ENCODE data around the gene PCDHB6. TPM values are rescaled to one million over a fixed set of nuclear protein-coding genes. Genes with fewer than 3 reads are reported as not detected.
"Not testable (repeated sequence)": the region's sequence is repeated elsewhere in the genome, so short reads cannot be mapped to it uniquely, and the experiment has no call there.

PCDHB6 gene
- total RNA-seq, 1 donor from 2014 or later, result 0.51 TPM

DNA sequence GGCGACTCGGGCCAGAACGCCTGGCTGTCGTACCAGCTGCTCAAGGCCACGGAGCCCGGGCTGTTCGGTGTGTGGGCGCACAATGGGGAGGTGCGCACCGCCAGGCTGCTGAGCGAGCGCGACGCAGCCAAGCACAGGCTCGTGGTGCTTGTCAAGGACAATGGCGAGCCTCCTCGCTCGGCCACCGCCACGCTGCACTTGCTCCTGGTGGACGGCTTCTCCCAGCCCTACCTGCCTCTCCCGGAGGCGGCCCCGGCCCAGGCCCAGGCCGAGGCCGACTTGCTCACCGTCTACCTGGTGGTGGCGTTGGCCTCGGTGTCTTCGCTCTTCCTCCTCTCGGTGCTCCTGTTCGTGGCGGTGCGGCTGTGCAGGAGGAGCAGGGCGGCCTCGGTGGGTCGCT, 44.5 kb downstream of the PCDHB6 start:
- ATAC-seq; DNase-seq (ENCODE audit: missing footprints); intact Hi-C loops (cut with DNase I): not testable (repeated sequence)

DNA sequence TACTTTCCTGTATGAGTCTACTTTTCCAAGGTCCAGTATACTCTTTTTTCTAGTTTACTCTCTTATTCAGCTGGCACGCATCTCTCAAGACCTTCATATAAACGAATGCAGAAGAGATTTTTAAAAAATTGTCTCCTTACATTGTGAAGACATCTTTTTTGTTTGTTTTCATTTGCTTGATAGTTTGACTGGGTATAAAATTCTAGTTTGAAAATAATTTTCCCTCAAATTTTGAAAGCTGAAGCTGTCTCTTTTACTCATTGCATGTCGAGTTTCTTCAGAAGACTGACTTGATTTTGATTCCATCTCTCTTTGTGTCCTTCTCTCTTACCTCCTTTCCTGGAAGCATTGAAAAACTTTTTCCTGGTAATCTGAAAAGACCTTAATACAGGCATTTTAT, 46.5 kb downstream of the PCDHB6 start:
- DNase-seq (ENCODE audit: missing footprints), result no peak
- ATAC-seq, result no peak
- intact Hi-C loops (cut with DNase I), result no loop called here

DNA sequence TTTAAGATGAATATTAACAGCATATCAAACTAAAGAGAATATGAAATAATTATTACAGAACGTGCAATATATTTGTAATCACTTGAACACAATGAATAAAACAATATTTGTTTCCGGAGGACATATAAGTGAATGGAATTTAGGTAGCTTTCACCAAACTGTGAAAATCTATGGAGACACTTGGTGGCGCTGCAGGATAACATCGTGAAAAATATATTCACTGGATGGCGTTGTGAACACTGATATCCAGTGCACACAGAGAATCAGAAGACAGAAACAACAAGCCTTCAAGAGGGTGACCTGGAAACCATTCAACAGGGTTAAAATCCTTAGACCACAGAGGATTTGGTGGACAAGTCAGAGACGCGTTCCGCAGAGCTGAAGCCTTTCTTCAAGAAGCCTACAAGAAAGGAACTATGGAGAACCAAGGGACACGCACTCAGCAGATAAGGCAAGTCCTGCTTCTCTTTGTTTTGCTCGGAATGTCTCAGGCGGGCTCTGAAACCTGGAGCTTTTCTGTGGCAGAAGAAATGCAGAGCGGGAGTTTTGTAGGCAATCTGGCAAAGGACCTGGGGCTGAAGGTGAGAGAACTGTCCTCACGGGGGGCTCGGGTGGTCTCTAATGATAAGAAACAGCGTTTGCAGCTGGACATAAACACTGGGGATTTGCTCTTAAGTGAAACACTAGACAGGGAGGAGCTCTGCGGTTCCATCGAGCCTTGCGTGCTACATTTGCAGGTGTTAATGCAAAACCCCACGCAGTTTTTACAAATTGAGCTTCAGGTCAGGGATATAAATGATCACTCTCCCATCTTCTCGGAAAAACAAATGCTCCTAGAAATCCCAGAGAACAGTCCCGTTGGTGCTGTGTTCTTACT, 49.7 kb downstream of the PCDHB6 start, which contains the start of gene PCDHB11:
Gene PCDHB11, plus strand, starts transcription at position 269 of the 877 bp plus-strand sequence. Its CDS starts 148 bp downstream, at position 417.
- intact Hi-C loops (cut with DNase I), result no loop called here
- DNase-seq (ENCODE audit: missing footprints) (no peak), ATAC-seq (no peak)

DNA sequence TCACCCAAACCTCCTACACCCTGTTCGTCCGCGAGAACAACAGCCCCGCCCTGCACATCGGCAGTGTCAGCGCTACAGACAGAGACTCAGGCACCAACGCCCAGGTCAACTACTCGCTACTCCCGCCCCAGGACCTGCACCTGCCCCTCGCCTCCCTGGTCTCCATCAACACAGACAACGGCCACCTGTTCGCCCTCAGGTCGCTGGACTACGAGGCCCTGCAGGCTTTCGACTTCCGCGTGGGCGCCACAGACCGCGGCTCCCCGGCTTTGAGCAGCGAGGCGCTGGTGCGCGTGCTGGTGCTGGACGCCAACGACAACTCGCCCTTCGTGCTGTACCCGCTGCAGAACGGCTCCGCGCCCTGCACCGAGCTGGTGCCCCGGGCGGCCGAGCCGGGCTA, 51.3 kb downstream of the PCDHB6 start:
- intact Hi-C loops (cut with DNase I); DNase-seq (ENCODE audit: missing footprints); ATAC-seq: not testable (repeated sequence)

GRCh38 chr5:141201646-141202045, 51.8 kb downstream of the PCDHB6 start:
- ATAC-seq; intact Hi-C loops (cut with DNase I); DNase-seq (ENCODE audit: missing footprints): not testable (repeated sequence)

Other genes with a start within 250 kb of the PCDHB6 start
- gene PCDHAC1, start 223.8 kb upstream of the PCDHB6 start, total RNA-seq, result 0.11 TPM
- gene PCDHAC2, start 183.6 kb upstream of the PCDHB6 start, total RNA-seq, result 0.30 TPM
- gene PCDHB1, start 98.7 kb upstream of the PCDHB6 start, total RNA-seq, result not detected
- gene PCDHB2, start 55.4 kb upstream of the PCDHB6 start, total RNA-seq, result 1.7 TPM
- 0.70 TPM for gene PCDHB3, start 49.6 kb upstream of the PCDHB6 start, total RNA-seq
- gene PCDHB4, start 28.2 kb upstream of the PCDHB6 start, total RNA-seq, result 1.5 TPM
- 1.6 TPM for gene PCDHB5, start 14.9 kb upstream of the PCDHB6 start, total RNA-seq
- 0.87 TPM for gene PCDHB7, start 22.6 kb downstream of the PCDHB6 start, total RNA-seq
- gene PCDHB8, start 27.7 kb downstream of the PCDHB6 start, total RNA-seq, result 2.2 TPM
- gene PCDHB16, start 32.3 kb downstream of the PCDHB6 start, total RNA-seq, result 2.5 TPM
- gene PCDHB9, start 37.1 kb downstream of the PCDHB6 start, total RNA-seq, result 1.3 TPM
- gene PCDHB10, start 42.3 kb downstream of the PCDHB6 start, total RNA-seq, result 0.84 TPM
- 0.81 TPM for gene PCDHB11, start 49.6 kb downstream of the PCDHB6 start, total RNA-seq
- 1.3 TPM for gene PCDHB12, start 58.7 kb downstream of the PCDHB6 start, total RNA-seq
- gene PCDHB13, start 63.9 kb downstream of the PCDHB6 start, total RNA-seq, result 2.6 TPM
- gene PCDHB14, start 73.3 kb downstream of the PCDHB6 start, total RNA-seq, result 4.1 TPM
- gene PCDHB15, start 95.3 kb downstream of the PCDHB6 start, total RNA-seq, result 5.8 TPM
- not detected for gene SLC25A2, start 154.0 kb downstream of the PCDHB6 start, total RNA-seq
- 101 TPM for gene TAF7, start 170.7 kb downstream of the PCDHB6 start, total RNA-seq
- 3.2 TPM for gene PCDHGA1, start 180.5 kb downstream of the PCDHB6 start, total RNA-seq
- 6.2 TPM for gene PCDHGA2, start 188.7 kb downstream of the PCDHB6 start, total RNA-seq
- 9.8 TPM for gene PCDHGA3, start 193.8 kb downstream of the PCDHB6 start, total RNA-seq
- 6.7 TPM for gene PCDHGB1, start 200.0 kb downstream of the PCDHB6 start, total RNA-seq
- gene PCDHGA4, start 205.0 kb downstream of the PCDHB6 start, total RNA-seq, result 7.8 TPM
- gene PCDHGB2, start 209.9 kb downstream of the PCDHB6 start, total RNA-seq, result 8.3 TPM
- 5.7 TPM for gene PCDHGA5, start 214.1 kb downstream of the PCDHB6 start, total RNA-seq
- gene PCDHGB3, start 220.2 kb downstream of the PCDHB6 start, total RNA-seq, result 7.3 TPM
- 6.0 TPM for gene PCDHGA6, start 223.8 kb downstream of the PCDHB6 start, total RNA-seq
- gene PCDHGA7, start 232.7 kb downstream of the PCDHB6 start, total RNA-seq, result 7.2 TPM
- gene PCDHGB4, start 237.6 kb downstream of the PCDHB6 start, total RNA-seq, result 4.6 TPM
- 9.7 TPM for gene PCDHGA8, start 242.6 kb downstream of the PCDHB6 start, total RNA-seq
- gene PCDHGB5, start 247.9 kb downstream of the PCDHB6 start, total RNA-seq, result 6.1 TPM

Data from Right ventricle myocardium inferior (tissue), 1 donor.